ENCODE data around the gene TIPARP.
"Not testable (repeated sequence)": the region's sequence is repeated elsewhere in the genome, so short reads cannot be mapped to it uniquely, and the experiment has no call there.

TIPARP gene

GRCh38 chr3:156652661-156653060, 21.7 kb upstream of the TIPARP start:
- DNase-seq = not testable (repeated sequence)

- DNase-seq = no peak
Measured at GRCh38 chr3:156654834-156655233, 19.6 kb upstream of the TIPARP start.

- no peak for DNase-seq
Measured at GRCh38 chr3:156655819-156656550, 18.4 kb upstream of the TIPARP start.

- DNase-seq = no peak
Measured at GRCh38 chr3:156657440-156657839, 16.9 kb upstream of the TIPARP start.

GRCh38 chr3:156657862-156658731, 16.3 kb upstream of the TIPARP start:
- no peak for DNase-seq

- DNase-seq = no peak
Measured at GRCh38 chr3:156658732-156659090, 15.7 kb upstream of the TIPARP start.

GRCh38 chr3:156659260-156659659, 15.1 kb upstream of the TIPARP start:
- no peak for DNase-seq

GRCh38 chr3:156661155-156661554, 13.2 kb upstream of the TIPARP start:
- no peak for DNase-seq

GRCh38 chr3:156664011-156664830, 10.2 kb upstream of the TIPARP start:
- DNase-seq = no peak

- DNase-seq = no peak
Measured at GRCh38 chr3:156664831-156665178, 9.6 kb upstream of the TIPARP start.

- DNase-seq = no peak
Measured at GRCh38 chr3:156665291-156665690, 9.1 kb upstream of the TIPARP start.

- no peak for DNase-seq
Measured at GRCh38 chr3:156666073-156666472, 8.3 kb upstream of the TIPARP start.

- DNase-seq = no peak
Measured at GRCh38 chr3:156668073-156668763, 6.2 kb upstream of the TIPARP start.

GRCh38 chr3:156670077-156670476, 4.3 kb upstream of the TIPARP start:
- no peak for DNase-seq

- no peak for DNase-seq
Measured at GRCh38 chr3:156670652-156671051, 3.7 kb upstream of the TIPARP start.

GRCh38 chr3:156673732-156674045, 701 bp upstream of the TIPARP start:
- no peak for DNase-seq

GRCh38 chr3:156674911-156675829, 780 bp downstream of the TIPARP start:
- DNase-seq = peak; percentile 51 to 55

GRCh38 chr3:156675830-156676767, 1.7 kb downstream of the TIPARP start:
- DNase-seq = peak; percentile 23 to 45

- DNase-seq = peak in 1 of 2 experiments; percentile 19
Measured at GRCh38 chr3:156676768-156677479, 2.5 kb downstream of the TIPARP start.

- DNase-seq = no peak
Measured at GRCh38 chr3:156677536-156677935, 3.1 kb downstream of the TIPARP start.

All from activated CD4-positive, alpha-beta T cell treated with anti-CD3 and anti-CD28 coated beads, Interleukin-2, amount 50 U/mL, for 48 hours (primary cell).